ENCODE results near the gene PCID2.

DNA sequence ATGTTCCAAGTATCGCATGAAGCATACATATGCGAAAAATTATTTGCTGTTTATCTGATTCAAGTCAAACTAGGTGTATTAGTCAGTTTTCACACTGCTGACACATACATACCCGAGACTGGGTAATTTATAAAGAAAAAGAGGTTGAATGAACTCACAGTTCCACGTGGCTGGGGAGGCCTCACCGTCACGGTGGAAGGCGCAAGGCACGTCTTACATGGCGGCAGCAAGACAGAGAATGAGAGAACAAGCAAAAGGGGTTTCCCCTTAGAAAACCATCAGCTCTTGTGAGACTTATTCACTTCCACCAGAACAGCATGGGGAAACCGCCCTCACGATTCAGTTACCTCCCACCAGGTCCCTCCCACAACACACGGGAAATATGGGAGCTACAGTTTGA is 63.0 kb downstream of the PCID2 start:
- TF ChIP-seq, protein P1, sequence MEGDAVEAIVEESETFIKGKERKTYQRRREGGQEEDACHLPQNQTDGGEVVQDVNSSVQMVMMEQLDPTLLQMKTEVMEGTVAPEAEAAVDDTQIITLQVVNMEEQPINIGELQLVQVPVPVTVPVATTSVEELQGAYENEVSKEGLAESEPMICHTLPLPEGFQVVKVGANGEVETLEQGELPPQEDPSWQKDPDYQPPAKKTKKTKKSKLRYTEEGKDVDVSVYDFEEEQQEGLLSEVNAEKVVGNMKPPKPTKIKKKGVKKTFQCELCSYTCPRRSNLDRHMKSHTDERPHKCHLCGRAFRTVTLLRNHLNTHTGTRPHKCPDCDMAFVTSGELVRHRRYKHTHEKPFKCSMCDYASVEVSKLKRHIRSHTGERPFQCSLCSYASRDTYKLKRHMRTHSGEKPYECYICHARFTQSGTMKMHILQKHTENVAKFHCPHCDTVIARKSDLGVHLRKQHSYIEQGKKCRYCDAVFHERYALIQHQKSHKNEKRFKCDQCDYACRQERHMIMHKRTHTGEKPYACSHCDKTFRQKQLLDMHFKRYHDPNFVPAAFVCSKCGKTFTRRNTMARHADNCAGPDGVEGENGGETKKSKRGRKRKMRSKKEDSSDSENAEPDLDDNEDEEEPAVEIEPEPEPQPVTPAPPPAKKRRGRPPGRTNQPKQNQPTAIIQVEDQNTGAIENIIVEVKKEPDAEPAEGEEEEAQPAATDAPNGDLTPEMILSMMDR (IDR thresholded peaks at IDR 0.05), result no peak
- TF ChIP-seq POLR2A (IDR thresholded peaks at IDR 0.05), result no peak

Measured in heart left ventricle (tissue), 13 donors.